ENCODE measurements around the gene H2AZ2. TPM values are rescaled to one million over a fixed set of nuclear protein-coding genes. Genes with fewer than 3 reads are reported as not detected.

Gene H2AZ2
- total and polyA plus RNA-seq, 2 donors (not counting 1 experiment from before 2014, with no cell fraction given) = 55.3 to 129 TPM

DNA sequence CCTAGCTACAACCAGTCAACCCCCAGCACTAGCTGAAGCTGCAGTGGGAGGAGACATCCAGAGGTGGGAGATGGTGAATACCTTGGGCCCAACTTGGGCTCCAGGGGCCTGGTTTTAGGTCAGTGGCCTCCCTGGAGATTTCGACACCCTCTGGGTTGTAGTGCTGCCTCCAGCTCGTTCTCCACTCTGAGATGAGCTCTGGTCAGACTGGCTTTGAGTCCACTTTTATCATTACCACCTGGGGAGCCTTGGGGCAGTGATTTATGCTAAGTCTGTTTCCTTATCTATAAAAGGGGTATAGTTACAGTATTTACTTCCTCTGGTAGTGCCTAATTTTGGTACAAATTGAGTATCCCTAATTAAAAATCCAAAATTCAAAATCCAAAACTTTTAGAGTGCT, 28.6 kb downstream of the H2AZ2 start:
- Histone ChIP-seq H4K20me1 (ENCODE audit: control insufficient read depth, insufficient read depth, low read length, poor library complexity, severe bottlenecking) (no peaks in the 10 kb centered on the region), H3K4me2 (replicated peaks; ENCODE audit: low read depth, low read length, poor library complexity, severe bottlenecking) (no peak overlapping the region), H2AFZ (ENCODE audit: insufficient read depth, low read depth, low read length, poor library complexity, severe bottlenecking) (no peak overlapping the region), H3K9ac (ENCODE audit: low read length) (no peak overlapping the region), H3K9me3 (ENCODE audit: control extremely low read depth in 1 of 3, control insufficient read depth in 2 of 3, insufficient read depth in 1 of 3, low read length in 2 of 3) (no peaks in the 10 kb centered on the region), H3K27ac (ENCODE audit: low read length in 2 of 2) (no peak overlapping the region), H3K79me2 (ENCODE audit: control insufficient read depth, insufficient read depth, low read length) (no peaks in the 10 kb centered on the region), H3K4me1 (ENCODE audit: control insufficient read depth in 2 of 2, insufficient read depth in 2 of 2, low read length in 2 of 2) (no peaks in the 10 kb centered on the region), H3K27me3 (replicated peaks in 1 of 4; ENCODE audit: control extremely low read depth in 1 of 4, control insufficient read depth in 3 of 4, insufficient read depth in 4 of 4, low read length in 3 of 4) (no peaks in the 10 kb centered on the region), H3K4me3 (ENCODE audit: control extremely low read depth in 1 of 5, extremely low read depth in 1 of 5, insufficient read depth in 1 of 5, low read depth in 2 of 5, low read length in 4 of 5) (no peak overlapping the region), H3K36me3 (replicated peaks in 1 of 2; ENCODE audit: control extremely low read depth in 1 of 2, control insufficient read depth in 1 of 2, extremely low read depth in 1 of 2, insufficient read depth in 2 of 2, low read length in 1 of 2) (no peaks in the 10 kb centered on the region)
- Mint-ChIP-seq H3K4me1 (no peaks in the 10 kb centered on the region), H3K9me3 (ENCODE audit: insufficient read depth) (no peaks in the 10 kb centered on the region), H3K27ac (no peak overlapping the region), H3K27me3 (no peaks in the 10 kb centered on the region), H3K4me3 (no peak overlapping the region)
- intact Hi-C loops (cut with micrococcal nuclease) = no loop called here
- ATAC-seq (ENCODE audit: low read depth) (no peak), DNase-seq (no peak)
- WGBS (ENCODE audit: insufficient coverage) = 92% methylated on average over 2 of the region's 2 CpGs
- ChIA-PET CTCF (no interaction called here), POLR2A (interaction anchor here (0.6 kb wide), 1 partner anchor 82 kb away, joined by 3 read pairs; no protein-coding TSS in a partner anchor)
- TF ChIP-seq EZH2 (IDR thresholded peaks at IDR 0.05; ENCODE audit: borderline replicate concordance, insufficient read depth, low read depth, low read length, poor library complexity, severe bottlenecking) (no peak), CTCF (IDR thresholded peaks at IDR 0.05) (no peak)

DNA sequence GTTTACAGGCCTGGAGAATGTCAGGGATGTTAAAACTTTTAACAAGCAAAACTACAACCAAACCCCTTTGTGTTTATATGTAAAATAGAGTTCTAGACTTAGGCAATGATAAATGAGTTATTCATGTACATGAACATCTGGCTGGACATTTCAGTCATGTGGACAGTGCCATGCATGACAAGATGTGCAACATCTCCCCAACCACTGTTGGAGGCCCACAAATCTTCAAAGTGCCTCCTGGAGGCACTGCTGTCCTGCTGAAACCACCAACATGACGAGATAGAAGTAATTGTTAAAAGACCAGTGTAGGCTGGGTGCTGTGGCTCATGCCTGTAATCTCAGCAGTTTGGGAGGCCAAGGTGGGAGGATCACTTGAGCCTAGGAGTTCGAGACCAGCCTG, 33.0 kb downstream of the H2AZ2 start:
- Histone ChIP-seq H2AFZ (ENCODE audit: insufficient read depth, low read depth, low read length, poor library complexity, severe bottlenecking) (no peak overlapping the region), H3K27me3 (replicated peaks in 1 of 4; ENCODE audit: control extremely low read depth in 1 of 4, control insufficient read depth in 3 of 4, insufficient read depth in 4 of 4, low read length in 3 of 4) (no peaks in the 10 kb centered on the region), H3K9me3 (ENCODE audit: control extremely low read depth in 1 of 3, control insufficient read depth in 2 of 3, insufficient read depth in 1 of 3, low read length in 2 of 3) (no peaks in the 10 kb centered on the region), H3K27ac (ENCODE audit: low read length in 2 of 2) (no peak overlapping the region), H4K20me1 (ENCODE audit: control insufficient read depth, insufficient read depth, low read length, poor library complexity, severe bottlenecking) (no peaks in the 10 kb centered on the region), H3K36me3 (replicated peaks in 1 of 2; ENCODE audit: control extremely low read depth in 1 of 2, control insufficient read depth in 1 of 2, extremely low read depth in 1 of 2, insufficient read depth in 2 of 2, low read length in 1 of 2) (no peaks in the 10 kb centered on the region), H3K4me2 (replicated peaks; ENCODE audit: low read depth, low read length, poor library complexity, severe bottlenecking) (no peak overlapping the region), H3K9ac (ENCODE audit: low read length) (no peak overlapping the region), H3K79me2 (ENCODE audit: control insufficient read depth, insufficient read depth, low read length) (no peaks in the 10 kb centered on the region), H3K4me3 (ENCODE audit: control extremely low read depth in 1 of 5, extremely low read depth in 1 of 5, insufficient read depth in 1 of 5, low read depth in 2 of 5, low read length in 4 of 5) (no peak overlapping the region), H3K4me1 (ENCODE audit: control insufficient read depth in 2 of 2, insufficient read depth in 2 of 2, low read length in 2 of 2) (no peaks in the 10 kb centered on the region)
- WGBS (ENCODE audit: insufficient coverage) = 100% methylated on average over 2 of the region's 2 CpGs
- H3K27me3 Mint-ChIP-seq = no peaks in the 10 kb centered on the region
- ChIA-PET CTCF (no interaction called here), POLR2A (no interaction called here)
- H3K27ac Mint-ChIP-seq = no peak overlapping the region
- ATAC-seq (ENCODE audit: low read depth) (no peak), DNase-seq (no peak)
- intact Hi-C loops (cut with micrococcal nuclease) = no loop called here
- H3K4me1 Mint-ChIP-seq = no peaks in the 10 kb centered on the region
- no peak overlapping the region for H3K4me3 Mint-ChIP-seq
- TF ChIP-seq EZH2 (IDR thresholded peaks at IDR 0.05; ENCODE audit: borderline replicate concordance, insufficient read depth, low read depth, low read length, poor library complexity, severe bottlenecking) (no peak), CTCF (IDR thresholded peaks at IDR 0.05) (no peak)
- H3K9me3 Mint-ChIP-seq (ENCODE audit: insufficient read depth) = no peaks in the 10 kb centered on the region

All from B cell (primary cell).